Mesenchymal stem cell (in vitro differentiated cells and primary cell): ENCODE data around the gene LAPTM5.
A peak's percentile ranks its signal among the peaks of the same experiment; 100 is the strongest.

Source experiments
- DNase-seq: peaks from one replicate; pipeline ENCODE4 v3.0.0-alpha.2; 2013
- H2AFZ ChIP-seq: one replicate; pipeline ENCODE4 v1.6.1; 2013; ENCODE audit warnings: low read depth, mild to moderate bottlenecking, control low read depth, inconsistent platforms, low read length, moderate library complexity
- H2AK5ac ChIP-seq: 2 replicates; pipeline ENCODE4 v1.6.1; 2013; ENCODE audit warnings: low read length, moderate library complexity, mild to moderate bottlenecking, inconsistent platforms; ENCODE audit not compliant: severe bottlenecking
- H2BK120ac ChIP-seq: one replicate; pipeline ENCODE4 v1.6.1; 2013; ENCODE audit warnings: low read depth, mild to moderate bottlenecking, inconsistent platforms, low read length, moderate library complexity
- H2BK12ac ChIP-seq, 2 experiments: one replicate each; pipeline ENCODE4 v1.6.1; 2013; ENCODE audit warnings: inconsistent platforms in 2 of 2, low read length in 2 of 2, mild to moderate bottlenecking in 2 of 2, moderate library complexity in 2 of 2, control low read depth in 1 of 2
- H2BK15ac ChIP-seq: one replicate; pipeline ENCODE4 v1.6.1; 2013; ENCODE audit warnings: mild to moderate bottlenecking, low read depth, inconsistent platforms; ENCODE audit not compliant: poor library complexity, severe bottlenecking
- H2BK5ac ChIP-seq: 2 replicates; pipeline ENCODE4 v1.6.1; 2013; ENCODE audit warnings: low read depth, mild to moderate bottlenecking, low read length, control low read depth, inconsistent platforms; ENCODE audit not compliant: poor library complexity, severe bottlenecking
- H3K14ac ChIP-seq, 2 experiments: one replicate each; pipeline ENCODE4 v1.6.1; 2013; ENCODE audit warnings: inconsistent platforms in 2 of 2, low read length in 2 of 2, control low read depth in 1 of 2, mild to moderate bottlenecking in 1 of 2, moderate library complexity in 1 of 2
- H3K18ac ChIP-seq, 2 experiments: one replicate each; pipeline ENCODE4 v1.6.1; 2013; ENCODE audit warnings: inconsistent platforms in 2 of 2, low read length in 2 of 2, control low read depth in 1 of 2, low read depth in 1 of 2, mild to moderate bottlenecking in 1 of 2
- H3K23ac ChIP-seq, 2 experiments: one replicate each; pipeline ENCODE4 v1.6.1; 2013; ENCODE audit warnings: inconsistent platforms in 2 of 2, low read length in 2 of 2, mild to moderate bottlenecking in 2 of 2, moderate library complexity in 2 of 2, control low read depth in 1 of 2
- H3K27ac ChIP-seq: 2 replicates; pipeline ENCODE4 v1.5.1; 2013; ENCODE audit warnings: mild to moderate bottlenecking, moderate library complexity, low read length, control low read depth, inconsistent platforms; ENCODE audit not compliant: poor library complexity, severe bottlenecking
- H3K27me3 ChIP-seq, 2 experiments: 2 replicates each; pipeline versions ENCODE4 v1.6.1 to v1.7.0; 2013; ENCODE audit warnings: low read length in 2 of 2, mild to moderate bottlenecking in 2 of 2, moderate library complexity in 2 of 2, control low read depth in 1 of 2, inconsistent platforms in 1 of 2; ENCODE audit not compliant: control insufficient read depth in 1 of 2, insufficient read depth in 1 of 2
- H3K36me3 ChIP-seq, 2 experiments: 2 replicates each; pipeline versions ENCODE4 v1.6.1 to v1.7.0; 2013; ENCODE audit warnings: low read length in 2 of 2, control low read depth in 1 of 2, inconsistent platforms in 1 of 2, low read depth in 1 of 2, mild to moderate bottlenecking in 1 of 2; ENCODE audit not compliant: insufficient read depth in 2 of 2, control insufficient read depth in 1 of 2
- H3K4ac ChIP-seq, 2 experiments: one replicate each; pipeline ENCODE4 v1.6.1; 2013; ENCODE audit warnings: inconsistent platforms in 2 of 2, low read length in 2 of 2, mild to moderate bottlenecking in 2 of 2, moderate library complexity in 2 of 2, control low read depth in 1 of 2, low read depth in 1 of 2
- H3K4me1 ChIP-seq: 2 replicates; pipeline ENCODE4 v1.6.1; 2013; ENCODE audit warnings: low read depth, low read length, control low read depth; ENCODE audit not compliant: control insufficient read depth, insufficient read depth
- H3K4me2 ChIP-seq: 2 replicates; pipeline ENCODE4 v1.6.1; 2013; ENCODE audit warnings: low read length, mild to moderate bottlenecking, inconsistent platforms; ENCODE audit not compliant: poor library complexity, severe bottlenecking
- H3K4me3 ChIP-seq, 2 experiments: 2 replicates each; pipeline versions ENCODE4 v1.5.1 to v1.7.0; 2013; ENCODE audit warnings: low read length in 2 of 2, mild to moderate bottlenecking in 2 of 2, control low read depth in 1 of 2, low read depth in 1 of 2; ENCODE audit not compliant: insufficient read depth in 1 of 2
- H3K79me1 ChIP-seq: replicated peaks from 2 replicates; pipeline ENCODE4 v1.6.1; 2013; ENCODE audit warnings: mild to moderate bottlenecking, control low read depth, low read length, inconsistent platforms; ENCODE audit not compliant: poor library complexity, severe bottlenecking
- H3K9ac ChIP-seq: 2 replicates; pipeline ENCODE4 v1.7.0; 2013; ENCODE audit warnings: mild to moderate bottlenecking, low read length, moderate library complexity
- H3K9me3 ChIP-seq: 2 replicates; pipeline ENCODE4 v1.7.0; 2013; ENCODE audit warnings: mild to moderate bottlenecking, low read length; ENCODE audit not compliant: control insufficient read depth
- H4K8ac ChIP-seq: one replicate; pipeline ENCODE4 v1.6.1; 2013; ENCODE audit warnings: inconsistent platforms, mild to moderate bottlenecking, low read length, moderate library complexity
- H4K91ac ChIP-seq: one replicate; pipeline ENCODE4 v1.6.1; 2013; ENCODE audit warnings: mild to moderate bottlenecking, low read length, inconsistent platforms
- WGBS: methylation state at CpG from one replicate; pipeline ENCODE4 v1.1.7; 2013; ENCODE audit warnings: mixed read lengths; 5-methylcytosine and 5-hydroxymethylcytosine counted together

The LAPTM5 gene

DNA sequence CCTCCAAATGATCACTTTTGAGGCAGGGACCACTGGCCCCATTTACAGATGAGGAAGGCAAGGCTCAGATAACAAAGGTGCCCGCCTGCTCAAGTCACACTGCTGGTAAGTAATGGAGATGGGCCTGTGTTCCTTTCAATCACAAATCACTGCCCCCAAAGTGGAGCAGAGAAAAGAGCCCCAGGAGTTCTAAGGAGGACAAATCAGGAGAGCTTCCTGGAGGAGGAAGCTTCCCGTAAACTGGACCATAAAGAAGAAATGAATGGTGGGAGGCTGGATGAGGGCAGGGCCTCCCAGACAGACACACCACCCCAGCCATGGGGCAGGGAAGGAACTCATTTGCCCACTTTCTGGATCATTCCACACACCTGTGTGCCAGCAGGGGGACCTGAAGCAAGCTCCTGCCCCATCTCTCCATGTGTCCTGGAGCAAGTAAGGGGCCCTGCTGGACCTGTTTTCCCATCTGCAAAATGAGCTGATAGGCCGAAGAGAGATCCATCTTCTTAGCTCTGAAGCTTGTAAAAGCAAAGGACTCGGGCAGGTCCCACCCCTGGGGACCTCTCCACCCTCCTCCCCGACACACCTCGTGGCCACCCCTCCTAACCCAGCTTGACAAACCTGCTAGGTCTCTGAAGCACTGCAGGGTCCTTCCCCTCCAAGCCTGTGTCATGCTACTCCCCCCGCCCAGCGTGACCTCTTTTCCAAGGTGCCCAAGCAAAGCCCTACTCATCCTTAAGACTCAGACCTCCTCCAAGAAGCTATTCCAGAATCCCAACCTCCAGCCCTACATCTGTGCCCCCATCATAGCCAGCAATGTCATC is 5.5 kb downstream of the LAPTM5 start:
- no peak overlapping the region for H4K8ac ChIP-seq
- H3K4ac ChIP-seq, result peak overlapping the region in 1 of 2 experiments; percentile 36
- no peaks in the 10 kb centered on the region for H3K36me3 ChIP-seq
- peak overlapping the region in 1 of 2 experiments; percentile 34 for H3K18ac ChIP-seq
- peaks cover 31% of the 10 kb centered on the region for H3K4me1 ChIP-seq
- no peak overlapping the region for H2AK5ac ChIP-seq
- H2AFZ ChIP-seq, result no peak overlapping the region
- no peaks in the 10 kb centered on the region for H3K79me1 ChIP-seq
- H3K4me2 ChIP-seq, result no peak overlapping the region
- no peak overlapping the region for H3K9ac ChIP-seq
- H3K9me3 ChIP-seq, result no peaks in the 10 kb centered on the region
- no peak overlapping the region for H3K27ac ChIP-seq
- H4K91ac ChIP-seq, result no peak overlapping the region
- no peak for DNase-seq
- H3K4me3 ChIP-seq, result no peak overlapping the region
- peaks cover 0 to 34% of the 10 kb centered on the region in 2 experiments for H3K27me3 ChIP-seq
- WGBS, result 80% methylated on average over 8 of the region's 8 CpGs
- no peak overlapping the region for H3K14ac ChIP-seq
- peak overlapping the region; percentile 16 to 45 for H2BK12ac ChIP-seq
- no peak overlapping the region for H2BK120ac ChIP-seq
- no peak overlapping the region for H3K23ac ChIP-seq
- H2BK5ac ChIP-seq, result no peak overlapping the region
- no peak overlapping the region for H2BK15ac ChIP-seq

DNA sequence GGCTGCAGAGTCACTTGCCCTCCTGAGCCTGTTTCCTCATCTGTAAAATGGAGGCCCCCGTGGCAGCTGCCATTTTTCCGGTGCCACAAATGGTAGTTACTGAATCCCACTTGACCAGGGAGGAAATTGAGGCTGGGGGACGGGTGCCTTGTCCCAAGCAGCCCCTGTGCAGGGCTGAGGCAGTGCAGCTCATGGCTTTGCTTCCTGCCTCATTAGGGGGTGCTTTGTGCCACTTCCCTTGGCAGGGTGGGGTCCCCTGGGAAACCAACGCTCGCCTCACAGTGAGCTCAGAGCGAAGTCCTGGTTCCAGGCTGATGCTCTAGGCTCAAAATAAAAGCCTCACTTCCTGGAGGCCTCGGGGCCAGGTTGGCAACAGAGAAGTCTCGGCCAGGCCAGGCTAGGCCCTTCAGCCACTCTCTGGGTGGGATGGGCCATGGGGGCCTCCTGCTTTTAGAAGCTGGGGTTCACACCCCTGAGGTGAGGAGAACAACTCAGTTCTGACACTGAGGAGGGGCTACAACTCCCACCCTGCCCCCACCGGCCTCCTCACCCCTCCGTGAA is 6.8 kb downstream of the LAPTM5 start:
- Histone ChIP-seq H2AFZ (no peak overlapping the region), H3K4ac (peak overlapping the region in 1 of 2 experiments; percentile 17), H4K8ac (no peak overlapping the region), H4K91ac (no peak overlapping the region), H3K27ac (no peak overlapping the region), H2AK5ac (no peak overlapping the region), H3K18ac (no peak overlapping the region), H3K36me3 (no peaks in the 10 kb centered on the region), H3K4me1 (peaks cover 23% of the 10 kb centered on the region), H3K23ac (no peak overlapping the region), H3K9ac (no peak overlapping the region), H3K9me3 (no peaks in the 10 kb centered on the region), H3K4me2 (no peak overlapping the region), H2BK5ac (no peak overlapping the region), H3K27me3 (peaks cover 0 to 37% of the 10 kb centered on the region in 2 experiments), H2BK12ac (no peak overlapping the region), H3K14ac (no peak overlapping the region), H3K79me1 (no peaks in the 10 kb centered on the region), H2BK15ac (no peak overlapping the region), H2BK120ac (no peak overlapping the region), H3K4me3 (no peak overlapping the region)
- DNase-seq, result no peak
- WGBS, result 79% methylated on average over 10 of the region's 10 CpGs

DNA sequence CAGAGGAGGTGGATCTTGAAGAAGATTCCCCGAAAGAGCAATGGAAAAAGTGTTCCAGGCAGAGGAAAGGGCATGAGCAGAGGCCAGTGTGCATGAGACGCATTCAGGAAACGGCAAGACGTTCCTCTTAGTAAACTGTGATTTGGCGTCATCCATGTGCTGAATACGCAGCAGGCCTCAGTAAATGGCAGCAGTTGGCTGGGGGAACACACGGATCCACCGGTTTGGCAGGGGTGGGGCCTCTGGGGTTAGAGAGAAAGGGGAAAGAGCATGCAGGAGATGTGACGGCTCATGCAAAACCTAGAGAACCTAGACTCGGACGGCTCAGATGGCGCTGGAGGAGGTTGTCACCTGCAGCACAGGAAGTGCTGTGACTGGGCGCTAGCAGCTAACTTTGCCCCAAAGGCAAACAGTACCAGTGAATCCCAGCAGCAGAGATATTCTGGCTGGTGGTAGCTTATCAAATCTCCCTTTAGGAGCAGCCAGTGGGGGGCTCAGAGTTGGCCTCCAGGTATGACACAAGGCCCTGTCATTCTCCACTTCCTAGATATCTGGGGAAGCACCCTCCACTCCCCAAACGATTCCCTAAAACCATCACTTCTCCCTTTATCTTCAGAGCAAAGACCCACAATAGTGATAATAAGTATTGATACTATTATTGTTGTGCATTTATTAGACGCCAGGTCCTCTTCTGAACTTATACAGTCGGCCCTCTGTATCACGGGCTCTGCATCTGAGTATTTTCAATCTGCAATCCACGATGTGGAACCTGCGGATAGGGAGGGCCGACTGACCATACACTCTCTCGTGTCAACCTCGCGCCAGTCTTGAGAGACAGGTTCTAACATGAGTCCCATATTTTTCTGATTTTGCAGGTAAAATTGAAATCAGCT is 7.6 kb downstream of the LAPTM5 start:
- Histone ChIP-seq H3K9me3 (no peaks in the 10 kb centered on the region), H3K4ac (no peak overlapping the region), H3K4me1 (peaks cover 22% of the 10 kb centered on the region), H3K27ac (no peak overlapping the region), H3K23ac (no peak overlapping the region), H3K4me2 (no peak overlapping the region), H3K4me3 (no peak overlapping the region), H3K18ac (no peak overlapping the region), H2AK5ac (no peak overlapping the region), H3K14ac (no peak overlapping the region), H3K9ac (no peak overlapping the region), H2AFZ (no peak overlapping the region), H2BK15ac (no peak overlapping the region), H3K27me3 (peaks cover 0 to 39% of the 10 kb centered on the region in 2 experiments), H3K36me3 (no peaks in the 10 kb centered on the region), H3K79me1 (no peaks in the 10 kb centered on the region), H2BK120ac (no peak overlapping the region), H4K8ac (no peak overlapping the region), H4K91ac (no peak overlapping the region), H2BK12ac (no peak overlapping the region), H2BK5ac (no peak overlapping the region)
- 94% methylated on average over 22 of the region's 23 CpGs for WGBS
- no peak for DNase-seq
